Measurements from ENCODE around the gene RBM44.

- TF ChIP-seq CTCF (conservative IDR thresholded peaks at IDR 0.05; ENCODE audit: low read depth, low read length) (no peak), EZH2 (IDR thresholded peaks at IDR 0.05; ENCODE audit: low read length, unreplicated experiment) (no peak)
These were observed 70.2 kb downstream of the RBM44 start for GRCh38 chr2:237868631-237869342.
